Nephron progenitor cell (in vitro differentiated cells): ENCODE measurements around the gene ZNF570.
A peak's percentile ranks its signal among the peaks of the same experiment; 100 is the strongest.

Experiments
- DNase-seq: peaks from one replicate; pipeline ENCODE4 v3.0.0; 2021
- H3K27ac Mint-ChIP-seq: 2 replicates; pipeline ENCODE4 v1.8.0; 2021; ENCODE audit warnings: mild to moderate bottlenecking, moderate library complexity, mixed read lengths
- H3K27me3 Mint-ChIP-seq: 2 replicates; pipeline ENCODE4 v1.8.0; 2021; ENCODE audit warnings: mild to moderate bottlenecking, low read depth, mixed read lengths; ENCODE audit not compliant: poor library complexity
- H3K36me3 Mint-ChIP-seq: 2 replicates; pipeline ENCODE4 v1.8.0; 2021; ENCODE audit warnings: low read depth, mixed read lengths
- H3K4me1 Mint-ChIP-seq: 2 replicates; pipeline ENCODE4 v1.8.0; 2021; ENCODE audit warnings: mixed read lengths
- H3K4me3 Mint-ChIP-seq: 2 replicates; pipeline ENCODE4 v1.8.0; 2021; ENCODE audit warnings: mild to moderate bottlenecking, moderate library complexity, mixed read lengths
- H3K9me3 Mint-ChIP-seq: 2 replicates; pipeline ENCODE4 v1.8.0; 2021; ENCODE audit warnings: mild to moderate bottlenecking, moderate library complexity, mixed read lengths
- CTCF ChIP-seq: fragments of 200-600 bp; sonication (generic); IDR thresholded peaks from 2 replicates; pipeline ENCODE4 v1.5.0; 2021; ENCODE audit warnings: antibody characterized with exemption

ZNF570 gene

DNA sequence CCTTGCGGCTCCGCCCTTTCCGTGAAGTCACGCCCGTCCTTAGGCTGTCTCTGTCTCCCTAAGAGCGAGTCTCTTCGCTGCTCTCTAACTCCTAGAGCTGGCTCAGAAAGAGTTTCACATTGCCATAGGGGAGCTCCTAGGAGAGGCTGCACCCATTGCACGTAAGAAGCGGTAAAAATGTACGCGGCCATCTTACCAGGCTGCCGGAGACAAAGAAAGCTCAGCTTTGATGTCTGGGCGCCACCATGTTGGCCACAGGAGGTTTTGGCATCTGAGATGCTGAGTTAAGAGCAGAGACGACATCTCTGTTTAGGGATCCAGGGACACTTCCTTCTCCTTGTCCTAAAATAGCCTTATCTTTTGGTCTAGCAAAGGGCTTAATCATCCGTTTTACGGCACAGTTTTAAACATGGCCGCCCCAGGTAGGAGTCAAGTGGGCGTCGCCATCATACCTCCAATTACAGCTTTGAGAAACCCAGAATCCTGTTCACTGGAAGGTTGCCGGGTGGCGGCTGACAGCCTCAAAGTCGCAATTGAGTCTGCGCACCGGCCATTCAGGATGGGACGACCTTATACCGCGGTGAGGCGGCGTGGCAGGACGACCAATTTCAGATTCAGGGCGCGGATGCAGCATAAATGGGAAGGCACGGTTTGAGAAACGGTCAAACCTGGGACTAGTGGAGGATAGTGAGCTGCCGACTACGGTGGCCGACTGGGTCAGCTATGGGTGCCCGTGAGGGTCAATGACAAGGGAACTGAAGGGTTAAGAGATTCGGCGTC, 37.4 kb downstream of the ZNF570 start, which contains the start of gene ZNF793:
Gene ZNF793 (plus strand): TSS at position 553 of the 780 bp plus-strand sequence. CDS start 16,501 bp downstream, outside the sequence.
- H3K27me3 Mint-ChIP-seq, result no peaks in the 10 kb centered on the region
- H3K9me3 Mint-ChIP-seq, result peaks cover 14% of the 10 kb centered on the region
- no peak within 1 kb of the TSS for H3K27ac Mint-ChIP-seq
- H3K4me3 Mint-ChIP-seq, result no peak within 1 kb of the TSS
- no peaks in the 10 kb centered on the region for H3K4me1 Mint-ChIP-seq
- TF ChIP-seq CTCF, result no peak
- DNase-seq, result peak; percentile 74
- H3K36me3 Mint-ChIP-seq, result peaks cover 62% of the 10 kb centered on the region

- no peaks in the 10 kb centered on the region for H3K4me1 Mint-ChIP-seq
- peaks cover 18% of the 10 kb centered on the region for H3K9me3 Mint-ChIP-seq
- H3K4me3 Mint-ChIP-seq, result no peak overlapping the region
- no peak for DNase-seq
- no peak overlapping the region for H3K27ac Mint-ChIP-seq
- H3K27me3 Mint-ChIP-seq, result no peaks in the 10 kb centered on the region
- H3K36me3 Mint-ChIP-seq, result peaks cover 62% of the 10 kb centered on the region
- no peak for TF ChIP-seq CTCF
These were observed 38.0 kb downstream of the ZNF570 start for GRCh38 chr19:37507167-37507464.

DNA sequence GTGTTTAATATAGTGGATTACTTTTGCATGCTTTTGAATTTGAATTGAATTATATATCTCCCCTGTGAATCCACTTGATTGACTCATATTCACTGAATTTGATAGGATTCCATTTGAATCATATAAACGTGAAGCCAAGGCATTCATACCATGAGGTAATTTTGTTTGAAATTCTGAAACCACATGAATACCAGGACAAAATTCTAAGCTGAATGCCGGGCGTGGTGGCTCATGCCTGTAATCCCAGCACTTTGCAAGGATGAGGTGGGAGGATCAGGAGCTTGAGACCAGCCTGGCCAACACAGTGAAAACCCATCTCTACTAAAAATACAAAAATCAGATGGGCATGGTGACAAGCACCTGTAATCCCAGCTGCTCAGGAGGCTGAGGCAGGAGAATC, 42.0 kb downstream of the ZNF570 start:
- no peak for TF ChIP-seq CTCF
- no peak for DNase-seq
- H3K27me3 Mint-ChIP-seq, result no peaks in the 10 kb centered on the region
- no peaks in the 10 kb centered on the region for H3K4me1 Mint-ChIP-seq
- peaks cover 53% of the 10 kb centered on the region for H3K9me3 Mint-ChIP-seq
- H3K36me3 Mint-ChIP-seq, result peaks cover 76% of the 10 kb centered on the region
- H3K27ac Mint-ChIP-seq, result no peak overlapping the region
- H3K4me3 Mint-ChIP-seq, result no peak overlapping the region

- Mint-ChIP-seq H3K27me3 (no peaks in the 10 kb centered on the region), H3K4me1 (no peaks in the 10 kb centered on the region), H3K9me3 (peaks cover 60% of the 10 kb centered on the region), H3K36me3 (peaks cover 83% of the 10 kb centered on the region), H3K4me3 (no peak overlapping the region), H3K27ac (no peak overlapping the region)
- DNase-seq, result no peak
- TF ChIP-seq CTCF, result no peak
These were observed 42.7 kb downstream of the ZNF570 start for GRCh38 chr19:37511821-37512220.

- Mint-ChIP-seq H3K9me3 (peaks cover 70% of the 10 kb centered on the region), H3K27me3 (no peaks in the 10 kb centered on the region), H3K4me3 (no peak overlapping the region), H3K4me1 (no peaks in the 10 kb centered on the region), H3K27ac (no peak overlapping the region), H3K36me3 (peaks cover 98% of the 10 kb centered on the region)
- no peak for TF ChIP-seq CTCF
- DNase-seq, result no peak
These were observed 44.2 kb downstream of the ZNF570 start for GRCh38 chr19:37513397-37513796.

DNA sequence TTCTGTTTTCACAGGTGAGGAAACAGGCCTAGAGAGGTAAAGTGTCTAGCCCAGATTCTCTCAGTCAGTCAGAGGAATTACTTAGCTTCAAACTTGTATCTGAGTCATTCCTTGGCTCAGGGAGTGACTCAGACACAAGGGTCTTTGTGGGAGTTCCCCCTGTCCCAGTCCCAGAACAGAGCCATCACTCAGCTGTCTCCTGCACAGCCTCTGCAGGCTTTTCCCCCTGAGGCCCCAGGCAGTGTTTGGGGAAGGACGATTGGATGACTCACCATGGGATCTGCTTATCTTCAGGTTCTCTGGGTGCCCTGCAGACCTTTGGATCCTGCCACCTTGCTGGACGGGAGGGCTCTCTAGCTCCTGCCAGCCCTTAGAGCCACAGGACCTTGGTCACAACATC, 50.7 kb downstream of the ZNF570 start:
- no peak for DNase-seq
- Mint-ChIP-seq H3K27ac (no peak overlapping the region), H3K9me3 (peaks cover 77% of the 10 kb centered on the region), H3K4me1 (no peaks in the 10 kb centered on the region), H3K36me3 (peaks cover 97% of the 10 kb centered on the region), H3K4me3 (no peak overlapping the region), H3K27me3 (peaks cover 5% of the 10 kb centered on the region)
- no peak for TF ChIP-seq CTCF
